H9 (cell line): ENCODE results near the gene ZNF134. TPM values are rescaled to one million over a fixed set of nuclear protein-coding genes. Genes with fewer than 3 reads are reported as not detected.
A peak's percentile ranks its signal among the peaks of the same experiment; 100 is the strongest.

Experiments used
- DNase-seq: peaks from one replicate; pipeline ENCODE4 v3.0.0-alpha.2; 2017
- H2AFZ ChIP-seq: one replicate; pipeline ENCODE4 v1.6.1; 2013; ENCODE audit warnings: mild to moderate bottlenecking, low read length, control low read depth, moderate library complexity
- H2AK5ac ChIP-seq: 2 replicates; pipeline ENCODE4 v1.6.1; 2013; ENCODE audit warnings: low read length, control low read depth, mixed read lengths; ENCODE audit not compliant: insufficient read length
- H2BK120ac ChIP-seq: one replicate; pipeline ENCODE4 v1.6.1; 2013; ENCODE audit warnings: low read depth, mild to moderate bottlenecking, low read length, control low read depth, inconsistent platforms; ENCODE audit not compliant: poor library complexity, severe bottlenecking
- H2BK12ac ChIP-seq: 2 replicates; pipeline ENCODE4 v1.6.1; 2013; ENCODE audit warnings: low read length, control low read depth, mixed read lengths, low read depth; ENCODE audit not compliant: insufficient read length
- H2BK15ac ChIP-seq: 2 replicates; pipeline ENCODE4 v1.6.1; 2013; ENCODE audit warnings: low read depth, low read length, control low read depth
- H2BK20ac ChIP-seq: one replicate; pipeline ENCODE4 v1.6.1; 2013; ENCODE audit warnings: low read depth, mild to moderate bottlenecking, low read length, control low read depth, inconsistent platforms; ENCODE audit not compliant: poor library complexity, severe bottlenecking
- H2BK5ac ChIP-seq: 2 replicates; pipeline ENCODE4 v1.6.1; 2013; ENCODE audit warnings: low read length, control low read depth, mixed read lengths; ENCODE audit not compliant: insufficient read length
- H3K14ac ChIP-seq: 2 replicates; pipeline ENCODE4 v1.6.1; 2013; ENCODE audit warnings: low read length, control low read depth; ENCODE audit not compliant: insufficient read depth
- H3K18ac ChIP-seq: 2 replicates; pipeline ENCODE4 v1.6.1; 2013; ENCODE audit warnings: low read depth, mild to moderate bottlenecking, mixed read lengths, low read length, control low read depth; ENCODE audit not compliant: insufficient read length
- H3K23ac ChIP-seq: 2 replicates; pipeline ENCODE4 v1.6.1; 2013; ENCODE audit warnings: low read length, control low read depth, mixed read lengths, low read depth; ENCODE audit not compliant: insufficient read length
- H3K23me2 ChIP-seq: 2 replicates; pipeline ENCODE4 v1.6.1; 2013; ENCODE audit warnings: low read depth, mild to moderate bottlenecking, mixed read lengths, low read length, control low read depth; ENCODE audit not compliant: insufficient read length, poor library complexity, severe bottlenecking
- H3K27ac ChIP-seq: 2 replicates; pipeline ENCODE4 v1.5.1; 2013; ENCODE audit warnings: low read length, control low read depth, mixed read lengths, low read depth; ENCODE audit not compliant: insufficient read length
- H3K27me3 ChIP-seq: 2 replicates; pipeline ENCODE4 v1.6.1; 2013; ENCODE audit warnings: low read length, control low read depth, inconsistent platforms; ENCODE audit not compliant: insufficient read depth
- H3K4ac ChIP-seq: 2 replicates; pipeline ENCODE4 v1.6.1; 2013; ENCODE audit warnings: low read depth, mild to moderate bottlenecking, control low read depth, inconsistent platforms, low read length, moderate library complexity
- H3K4me1 ChIP-seq: 2 replicates; pipeline ENCODE4 v1.6.1; 2013; ENCODE audit warnings: low read length, control low read depth, inconsistent platforms; ENCODE audit not compliant: insufficient read depth
- H3K4me2 ChIP-seq: 2 replicates; pipeline ENCODE4 v1.6.1; 2013; ENCODE audit warnings: low read length, control low read depth, mixed read lengths; ENCODE audit not compliant: insufficient read length, insufficient read depth
- H3K56ac ChIP-seq: 2 replicates; pipeline ENCODE4 v1.6.1; 2013; ENCODE audit warnings: low read depth, mild to moderate bottlenecking, mixed read lengths, low read length, control low read depth; ENCODE audit not compliant: insufficient read length
- H3K79me1 ChIP-seq: 2 replicates; pipeline ENCODE4 v1.6.1; 2013; ENCODE audit warnings: low read depth, mild to moderate bottlenecking, moderate library complexity, low read length, control low read depth, inconsistent platforms; ENCODE audit not compliant: insufficient read depth, poor library complexity, severe bottlenecking
- H3K79me2 ChIP-seq: 2 replicates; pipeline ENCODE4 v1.6.1; 2013; ENCODE audit warnings: low read length, control low read depth, inconsistent platforms; ENCODE audit not compliant: insufficient read depth
- H3K9ac ChIP-seq: 2 replicates; pipeline ENCODE4 v1.6.1; 2013; ENCODE audit warnings: low read length, control low read depth, mixed read lengths; ENCODE audit not compliant: insufficient read length; ENCODE audit errors: extremely low read depth
- H3K9me3 ChIP-seq: one replicate; pipeline ENCODE4 v1.6.1; 2013; ENCODE audit warnings: low read depth, low read length, inconsistent platforms; ENCODE audit not compliant: control insufficient read depth
- H3T11ph ChIP-seq: one replicate; pipeline ENCODE4 v1.6.1; 2013; ENCODE audit warnings: mild to moderate bottlenecking, low read length, control low read depth, inconsistent platforms
- H4K20me1 ChIP-seq: one replicate; pipeline ENCODE4 v1.6.1; 2013; ENCODE audit not compliant: control insufficient read depth, insufficient read length, insufficient read depth
- H4K5ac ChIP-seq: 2 replicates; pipeline ENCODE4 v1.6.1; 2013; ENCODE audit warnings: low read depth, mild to moderate bottlenecking, mixed read lengths, low read length, control low read depth; ENCODE audit not compliant: insufficient read length
- H4K8ac ChIP-seq: replicated peaks from 2 replicates; pipeline ENCODE4 v1.6.1; 2013; ENCODE audit warnings: low read length, control low read depth, mixed read lengths, low read depth; ENCODE audit not compliant: insufficient read length
- H4K91ac ChIP-seq: 2 replicates; pipeline ENCODE4 v1.6.1; 2013; ENCODE audit warnings: low read depth, mild to moderate bottlenecking, moderate library complexity, mixed read lengths, low read length, control low read depth; ENCODE audit not compliant: insufficient read length
- H3K27ac Mint-ChIP-seq, 3 experiments: 2 replicates in 2 of 3; 3 replicates in 1 of 3; pipeline ENCODE4 v1.8.0; 2020 to 2021; ENCODE audit warnings: mixed read lengths in 3 of 3, mild to moderate bottlenecking in 1 of 3, moderate library complexity in 1 of 3
- H3K27me3 Mint-ChIP-seq: 2 replicates; pipeline ENCODE4 v1.8.0; 2021; ENCODE audit warnings: low read depth, mild to moderate bottlenecking, moderate library complexity, mixed read lengths
- H3K36me3 Mint-ChIP-seq, 3 experiments: 2 replicates in 2 of 3; 3 replicates in 1 of 3; pipeline ENCODE4 v1.8.0; 2020 to 2021; ENCODE audit warnings: low read depth in 3 of 3, mixed read lengths in 3 of 3; ENCODE audit not compliant: insufficient read depth in 1 of 3
- H3K4me1 Mint-ChIP-seq, 2 experiments: 2 replicates each; pipeline ENCODE4 v1.8.0; 2020; ENCODE audit warnings: mixed read lengths in 2 of 2
- H3K4me3 Mint-ChIP-seq, 2 experiments: 2 replicates in 1 of 2; 3 replicates in 1 of 2; pipeline ENCODE4 v1.8.0; 2020 to 2021; ENCODE audit warnings: mild to moderate bottlenecking in 2 of 2, mixed read lengths in 2 of 2, moderate library complexity in 1 of 2
- H3K9me3 Mint-ChIP-seq, 2 experiments: 2 replicates in 1 of 2; 3 replicates in 1 of 2; pipeline ENCODE4 v1.8.0; 2020; ENCODE audit warnings: mild to moderate bottlenecking in 2 of 2, mixed read lengths in 2 of 2, moderate library complexity in 1 of 2
- CTCF ChIP-seq: fragments of 200-600 bp; sonication (generic); conservative IDR thresholded peaks from 3 replicates; pipeline ENCODE4 v1.8.0; 2021; ENCODE audit warnings: antibody characterized with exemption, mild to moderate bottlenecking
- WGBS: extraction: QIAGEN DNeasy Blood & Tissue Kit; methylation state at CpG from one replicate; pipeline ENCODE4 v1.1.7; 2013; ENCODE audit warnings: missing lambda C conversion rate, low lambda C conversion rate, mixed read lengths; ENCODE audit not compliant: insufficient read length; ENCODE audit errors: extremely low coverage; 5-methylcytosine and 5-hydroxymethylcytosine counted together
- long read RNA-seq: library from polyadenylated mRNA; unstranded; transcript quantifications from one replicate; pipeline ENCODE4 v2.0.0, GENCODE V29; 2020
- total RNA-seq: library from RNA; stranded (reverse); gene quantifications from 2 replicates; pipeline ENCODE4 v1.2.1, GENCODE V29; 2021

Gene ZNF134
- 43.2 and 44.1 TPM in 2 replicates for total RNA-seq
- long read RNA-seq, full-length matches to known transcripts = 449 of 464 reads
- long read RNA-seq, partial matches to known transcripts = 2 of 464 reads
- long read RNA-seq, other reads (novel, unspliced or antisense) = 13 of 464 reads

DNA sequence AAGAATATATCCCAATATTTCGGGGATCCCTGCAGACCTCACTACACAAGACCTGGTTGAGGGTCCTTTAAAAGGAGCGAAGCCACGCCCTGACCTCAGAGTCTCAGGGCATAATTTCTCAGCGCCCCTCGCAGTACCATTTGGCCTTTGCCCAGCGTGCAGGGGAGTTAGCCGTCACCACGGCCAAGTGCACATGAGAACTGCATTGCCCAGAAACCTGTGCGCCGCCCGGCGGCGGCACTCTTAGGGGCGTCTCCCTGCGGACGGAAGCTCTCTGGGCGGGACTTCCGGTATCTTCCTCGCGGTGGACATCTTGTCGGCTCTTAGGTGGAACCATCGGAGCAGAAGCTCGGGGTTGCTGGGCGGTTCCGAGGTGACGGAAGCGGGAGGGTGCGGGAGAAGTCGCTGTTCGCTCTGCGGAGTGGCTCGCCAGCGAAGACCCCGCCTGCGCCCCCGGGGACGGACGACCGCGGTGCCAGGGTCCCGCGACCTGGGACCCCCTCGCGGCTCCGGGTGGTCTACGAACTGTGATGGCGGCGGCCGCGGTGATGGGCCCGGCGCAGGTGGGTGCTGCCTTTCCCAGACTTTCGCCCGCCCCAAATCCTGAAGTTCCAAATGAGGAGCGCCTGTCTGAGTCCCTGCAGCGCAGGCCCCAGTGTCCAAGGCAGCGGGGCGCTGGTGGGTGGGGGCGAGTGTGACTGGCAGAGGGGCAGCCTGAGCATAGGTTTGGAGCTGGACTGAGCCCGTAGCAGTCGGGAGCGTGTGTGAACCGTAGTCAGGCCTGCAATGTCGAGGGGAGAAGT is at the start of gene ZNF134:
TSS of gene ZNF134 (plus strand) at position 302 of the 803 bp plus-strand sequence. CDS start 5,227 bp downstream, outside the sequence.
- Histone ChIP-seq H3K4me1 (no peaks in the 10 kb centered on the region), H4K5ac (no peak within 1 kb of the TSS), H3K9ac (peak within 1 kb of the TSS; percentile 96), H3K27me3 (no peaks in the 10 kb centered on the region), H3K27ac (no peak within 1 kb of the TSS), H4K20me1 (no peaks in the 10 kb centered on the region), H3K9me3 (peaks cover 42% of the 10 kb centered on the region), H4K91ac (no peak within 1 kb of the TSS), H2AK5ac (no peak within 1 kb of the TSS), H2BK20ac (no peak within 1 kb of the TSS), H3K18ac (peak within 1 kb of the TSS; percentile 86), H2AFZ (peak within 1 kb of the TSS; percentile 93), H3K23ac (no peak within 1 kb of the TSS), H3K56ac (no peak within 1 kb of the TSS), H3K14ac (peak within 1 kb of the TSS; percentile 95), H3K79me2 (peaks cover 42% of the 10 kb centered on the region; the same call in 1 of the 2 replicates), H3K4me2 (peak within 1 kb of the TSS; percentile 82), H3K79me1 (peaks cover 12% of the 10 kb centered on the region), H4K8ac (no peak within 1 kb of the TSS), H2BK120ac (no peak within 1 kb of the TSS), H3K23me2 (no peaks in the 10 kb centered on the region), H2BK12ac (no peak within 1 kb of the TSS), H2BK5ac (no peak within 1 kb of the TSS), H3T11ph (no peak within 1 kb of the TSS), H3K4ac (no peak within 1 kb of the TSS; the same call in 1 of the 2 replicates), H2BK15ac (no peak within 1 kb of the TSS)
- Mint-ChIP-seq H3K36me3 (peaks cover 48 to 50% (median 49%) of the 10 kb centered on the region in 3 experiments), H3K4me3 (peak within 1 kb of the TSS; percentile 93 to 99), H3K27ac (peak within 1 kb of the TSS; percentile 48 to 94 (median 94)), H3K9me3 (peaks cover 51 to 65% of the 10 kb centered on the region in 2 experiments), H3K4me1 (peaks cover 7 to 13% of the 10 kb centered on the region in 2 experiments), H3K27me3 (peaks cover 9% of the 10 kb centered on the region)
- peak; percentile 94 for DNase-seq
- no CpG with 5 or more reads among the region's 64 CpGs for WGBS
- TF ChIP-seq CTCF = no peak
